ENCODE measurements around the gene SEMA6A.

The SEMA6A gene

DNA sequence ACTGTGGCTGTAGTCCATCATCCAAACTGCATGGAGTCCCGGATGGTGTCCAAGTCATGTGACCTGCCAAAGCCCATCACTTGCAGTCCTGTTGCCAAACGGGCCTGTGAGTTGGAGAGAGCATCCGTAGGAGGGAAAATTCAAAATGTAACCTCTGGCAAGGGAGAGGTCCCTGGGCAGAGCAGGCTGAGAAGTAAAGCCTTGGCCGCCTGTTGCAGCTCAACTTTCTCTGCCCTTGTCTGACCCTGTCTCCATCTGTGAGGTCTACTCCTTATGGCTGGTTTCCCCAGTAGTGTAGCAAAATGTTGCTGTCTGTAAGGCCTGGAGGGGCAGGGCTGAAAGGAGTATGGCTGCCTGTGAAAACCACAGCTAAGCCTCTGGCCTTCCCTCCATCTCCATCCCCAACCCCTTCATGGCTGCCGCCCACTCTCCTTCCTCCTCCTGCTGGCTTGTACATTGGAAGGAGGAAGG, 163.5 kb downstream of the SEMA6A start:
- H3K4me3 ChIP-seq (ENCODE audit: low read length) = no peak overlapping the region
- TF ChIP-seq ZNF274 (IDR thresholded peaks at IDR 0.05; ENCODE audit: low read depth, low read length) = no peak

DNA sequence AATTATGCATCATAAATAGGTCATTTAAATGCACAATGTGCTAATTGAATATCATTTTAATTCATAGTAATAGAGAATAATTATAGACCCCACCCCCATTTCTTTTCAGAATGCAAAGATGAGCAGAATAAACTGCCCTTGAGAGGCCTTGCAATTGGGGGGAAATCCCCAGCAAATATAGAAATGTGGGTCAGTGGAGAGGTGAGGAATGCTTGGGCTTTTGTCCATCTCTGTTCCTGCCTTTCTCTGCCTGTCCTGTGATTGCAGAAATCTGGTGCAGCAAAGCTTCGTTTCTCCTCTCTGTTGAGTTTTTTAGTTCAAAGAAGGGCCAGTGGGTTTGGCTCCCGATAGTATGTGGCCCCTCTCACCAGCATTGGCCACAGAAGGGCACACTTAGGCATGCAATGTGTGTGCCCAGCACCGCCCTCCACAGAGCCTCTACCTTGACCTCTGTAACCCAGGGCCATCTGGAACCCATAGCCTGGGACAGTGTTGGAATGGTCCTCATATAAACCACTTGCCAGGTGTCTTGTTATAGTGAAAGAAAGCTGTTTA, 164.2 kb downstream of the SEMA6A start:
- no peak for TF ChIP-seq ZNF274 (IDR thresholded peaks at IDR 0.05; ENCODE audit: low read depth, low read length)
- no peak overlapping the region for H3K4me3 ChIP-seq (ENCODE audit: low read length)

DNA sequence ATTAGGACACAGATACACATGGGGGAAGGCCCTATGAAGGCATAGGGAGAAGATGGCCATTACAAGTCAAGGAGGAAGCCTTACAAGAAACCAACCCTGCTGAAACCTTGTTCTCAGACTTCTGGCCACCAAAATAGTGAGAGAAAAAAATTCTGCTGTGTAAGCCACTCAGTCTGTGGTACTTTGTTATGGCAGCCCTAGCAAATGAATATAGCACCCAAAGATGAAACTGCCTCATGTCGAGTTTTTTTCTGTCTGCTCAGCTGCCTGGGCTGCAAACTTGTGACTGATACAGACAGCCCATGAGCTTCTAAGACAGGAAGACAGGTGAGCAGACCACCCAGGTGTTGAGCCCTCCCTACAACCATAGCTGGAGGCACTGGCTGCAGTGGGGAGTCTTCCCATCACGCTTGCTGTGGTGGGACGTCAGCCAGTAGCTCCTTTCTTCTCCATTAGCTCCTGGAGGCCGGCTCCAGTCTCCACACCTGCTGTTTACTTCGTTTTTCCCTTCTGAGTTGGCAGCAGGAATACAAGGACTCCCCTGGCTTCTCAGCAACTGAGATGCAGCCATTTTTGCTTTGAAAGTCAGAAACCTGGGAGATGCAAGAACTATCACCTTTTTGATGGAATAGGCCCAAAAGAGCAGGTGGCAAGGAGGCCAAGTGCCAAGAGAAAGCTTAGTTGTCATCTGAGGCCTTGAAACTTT, 164.9 kb downstream of the SEMA6A start:
- H3K4me3 ChIP-seq (ENCODE audit: low read length) = no peak overlapping the region

DNA sequence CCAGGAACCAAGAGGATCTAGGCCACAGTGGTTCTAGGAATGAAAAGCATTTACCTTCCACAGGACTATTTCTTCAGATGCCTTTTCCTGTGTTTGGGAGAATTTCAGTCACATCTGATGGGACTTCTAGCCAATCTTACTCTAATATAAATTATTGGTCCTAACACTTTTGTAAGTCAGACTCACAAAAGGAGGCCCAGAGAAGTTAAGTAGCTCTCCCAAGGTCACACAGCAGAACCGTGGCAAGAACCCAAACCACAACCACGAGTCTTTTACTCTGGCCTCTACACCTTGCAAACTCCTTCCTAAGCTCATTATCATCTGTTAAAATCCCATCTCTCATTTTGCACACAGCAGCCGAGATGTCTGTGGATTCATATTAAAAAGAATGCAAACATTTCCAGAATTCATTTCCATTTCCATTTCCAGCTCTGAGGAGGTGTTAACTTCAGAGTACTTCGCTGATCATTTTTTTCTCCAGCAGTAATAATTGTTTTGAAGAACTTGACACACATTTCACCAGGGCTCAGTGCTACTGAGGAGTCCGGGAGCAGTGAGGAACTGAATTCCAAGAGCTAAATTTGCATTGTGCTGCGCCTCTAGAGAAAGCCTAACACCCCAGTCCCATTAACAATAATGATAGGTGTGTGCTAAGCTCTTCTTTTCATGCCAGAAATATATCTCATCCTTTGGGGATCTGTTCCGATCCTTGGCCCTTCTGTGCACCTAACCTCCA, 168.1 kb downstream of the SEMA6A start:
- no peak for TF ChIP-seq ZNF274 (IDR thresholded peaks at IDR 0.05; ENCODE audit: low read depth, low read length)
- H3K4me3 ChIP-seq (ENCODE audit: low read length) = no peak overlapping the region

More for the DNA sequence above, 164.9 kb downstream of the SEMA6A start:
- TF ChIP-seq ZNF274 (IDR thresholded peaks at IDR 0.05; ENCODE audit: low read depth, low read length) = no peak

- TF ChIP-seq ZNF274 (IDR thresholded peaks at IDR 0.05; ENCODE audit: low read depth, low read length) = no peak
- H3K4me3 ChIP-seq (ENCODE audit: low read length) = no peak overlapping the region
Measured at GRCh38 chr5:116404792-116405191, 169.8 kb downstream of the SEMA6A start.

DNA sequence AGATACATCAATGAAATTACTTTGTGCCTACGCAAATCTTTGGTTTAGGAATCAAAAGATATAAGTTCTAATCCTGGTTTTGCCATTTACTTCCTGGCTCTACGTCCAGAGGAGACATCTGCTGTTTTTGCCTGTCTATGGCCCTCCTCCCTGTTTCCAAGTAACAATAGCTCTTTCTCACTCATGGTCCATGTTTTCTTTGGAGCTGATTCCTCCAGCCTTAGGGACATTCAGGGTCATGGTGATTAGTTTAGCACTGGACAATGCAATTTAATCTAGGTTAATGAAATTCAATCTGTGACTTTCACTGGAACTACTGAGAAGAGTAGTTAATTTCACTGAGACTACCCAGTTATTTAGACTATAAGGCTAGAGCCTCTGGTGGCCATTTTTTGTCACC, 170.6 kb downstream of the SEMA6A start:
- H3K4me3 ChIP-seq (ENCODE audit: low read length) = no peak overlapping the region
- no peak for TF ChIP-seq ZNF274 (IDR thresholded peaks at IDR 0.05; ENCODE audit: low read depth, low read length)

GRCh38 chr5:116402235-116402634, 172.4 kb downstream of the SEMA6A start:
- no peak for TF ChIP-seq ZNF274 (IDR thresholded peaks at IDR 0.05; ENCODE audit: low read depth, low read length)
- H3K4me3 ChIP-seq (ENCODE audit: low read length) = no peak overlapping the region

DNA sequence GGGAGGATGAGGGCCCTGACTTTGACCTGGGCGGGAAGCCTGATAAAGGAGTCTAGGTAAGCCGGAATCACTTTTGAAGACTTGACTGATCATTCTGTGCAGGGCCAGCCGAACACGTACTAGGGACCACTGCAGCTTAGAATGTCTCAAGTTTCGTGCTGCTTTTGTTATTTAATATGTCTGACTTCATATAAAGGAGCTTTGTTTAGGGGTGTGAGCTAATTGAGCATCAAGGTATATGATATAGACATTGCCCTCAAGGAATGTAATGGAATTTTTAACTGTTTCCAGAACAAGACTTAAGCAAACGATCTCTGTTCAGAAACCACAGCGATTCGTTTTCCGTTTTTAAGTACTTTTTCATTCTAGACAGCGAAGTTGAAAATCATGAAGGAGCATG, 173.0 kb downstream of the SEMA6A start:
- no peak overlapping the region for H3K4me3 ChIP-seq (ENCODE audit: low read length)
- no peak for TF ChIP-seq ZNF274 (IDR thresholded peaks at IDR 0.05; ENCODE audit: low read depth, low read length)

DNA sequence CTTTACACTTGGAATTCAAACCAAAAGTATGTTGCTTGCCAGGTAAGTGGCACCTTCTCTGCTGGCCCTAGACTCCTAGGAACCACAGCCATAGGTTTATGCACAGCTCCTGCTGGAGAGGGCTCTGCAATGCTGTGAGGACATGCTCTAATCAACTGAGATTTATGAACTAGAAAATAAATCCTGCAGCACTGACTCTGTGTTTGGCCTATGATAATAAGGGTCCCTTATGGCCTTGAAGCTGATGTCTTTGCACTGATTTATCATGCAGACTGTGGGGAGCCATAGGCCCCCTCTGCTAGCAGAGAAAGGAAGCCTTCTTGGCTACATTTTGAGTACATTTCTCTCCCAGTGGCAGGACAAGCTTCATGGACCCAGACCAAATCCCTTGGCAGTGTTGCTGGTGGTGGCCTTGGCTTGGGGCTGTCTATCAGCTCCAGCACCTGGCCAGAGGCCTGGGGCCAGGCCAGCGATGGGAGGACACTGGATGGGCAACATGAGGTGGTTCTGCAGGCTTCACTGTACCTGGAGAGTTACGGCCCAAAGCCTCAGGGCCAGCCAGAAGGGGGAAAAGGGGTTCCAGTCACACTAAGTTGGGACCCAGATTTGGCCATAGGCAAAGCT, 178.0 kb downstream of the SEMA6A start:
- no peak for TF ChIP-seq ZNF274 (IDR thresholded peaks at IDR 0.05; ENCODE audit: low read depth, low read length)
- H3K4me3 ChIP-seq (ENCODE audit: low read length) = no peak overlapping the region

DNA sequence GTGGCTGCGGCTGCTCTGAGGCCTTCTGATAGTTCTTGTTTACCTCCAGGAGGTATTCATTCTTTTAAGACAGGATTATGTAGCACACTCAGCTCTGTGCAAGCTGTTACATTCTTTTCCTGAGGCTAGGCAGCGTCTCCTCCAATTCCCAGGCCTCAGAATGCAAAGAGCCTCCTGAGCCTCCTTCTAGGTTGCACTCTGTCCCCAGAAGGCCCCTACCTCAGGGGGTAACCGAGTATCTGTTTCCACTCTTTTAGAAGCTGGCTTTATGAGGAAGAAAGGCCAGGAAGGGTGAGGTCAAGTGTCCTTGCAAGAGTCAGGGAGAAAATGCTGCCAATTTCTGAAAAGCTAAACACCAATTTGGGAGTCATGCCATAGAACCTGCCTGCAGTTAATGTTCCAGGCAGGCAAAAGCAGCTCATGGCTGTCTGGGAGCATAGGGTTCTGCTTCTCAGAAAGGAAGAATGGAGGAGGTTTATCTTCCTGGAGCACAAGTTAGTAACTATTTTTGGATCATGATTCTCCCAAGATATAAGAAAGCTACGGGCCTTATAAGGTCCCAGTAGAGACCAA, 178.9 kb downstream of the SEMA6A start:
- no peak overlapping the region for H3K4me3 ChIP-seq (ENCODE audit: low read length)
- TF ChIP-seq ZNF274 (IDR thresholded peaks at IDR 0.05; ENCODE audit: low read depth, low read length) = no peak

- no peak for TF ChIP-seq ZNF274 (IDR thresholded peaks at IDR 0.05; ENCODE audit: low read depth, low read length)
- H3K4me3 ChIP-seq (ENCODE audit: low read length) = no peak overlapping the region
Measured at GRCh38 chr5:116395226-116395625, 179.4 kb downstream of the SEMA6A start.

DNA sequence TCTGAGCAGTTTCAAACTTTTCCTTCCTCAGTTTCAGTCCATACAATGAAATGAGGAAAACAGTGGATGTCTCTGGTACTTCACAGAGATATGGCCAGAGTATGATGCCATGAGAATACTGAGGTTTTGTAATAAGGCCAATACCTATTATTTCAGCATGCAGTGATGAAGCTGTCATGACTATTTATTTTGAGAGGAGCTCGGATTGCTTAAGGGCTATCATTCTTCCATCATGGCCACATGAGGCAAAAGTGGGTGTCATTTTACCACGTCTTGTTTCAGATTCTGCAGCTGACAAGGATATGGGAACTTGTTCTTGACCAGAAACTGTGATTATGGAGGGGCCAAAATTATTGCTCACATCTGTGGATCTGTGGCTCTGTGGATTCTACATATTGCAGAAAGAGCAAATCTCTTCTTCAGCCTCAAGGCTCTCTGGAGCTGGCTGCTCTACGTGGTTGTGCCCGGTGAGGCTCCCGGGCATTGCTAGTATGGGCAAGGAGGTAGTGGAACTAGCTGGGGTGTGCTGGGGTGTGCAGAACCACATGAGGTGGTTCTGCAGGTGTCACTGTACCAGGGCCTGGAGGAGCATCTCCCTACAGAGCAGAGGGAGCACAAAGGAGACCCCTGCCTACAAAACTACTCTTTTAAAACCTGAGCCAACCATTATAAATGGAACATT, 180.3 kb downstream of the SEMA6A start:
- no peak for TF ChIP-seq ZNF274 (IDR thresholded peaks at IDR 0.05; ENCODE audit: low read depth, low read length)
- H3K4me3 ChIP-seq (ENCODE audit: low read length) = no peak overlapping the region

All from GM08714 (cell line).